ENCODE results near the gene ORAI3.

Gene ORAI3

GRCh38 chr16:30948667-30949649, at the start of gene ORAI3:
Gene ORAI3 (plus strand): TSS chr16:30949068. CDS start chr16:30949290, 222 bp downstream.
- Histone ChIP-seq H2AFZ (ENCODE audit: low read length, unreplicated experiment) (peak within 1 kb of the TSS; percentile 64), H3K79me2 (ENCODE audit: control insufficient read depth, insufficient read depth, low read length, unreplicated experiment) (peaks cover 16% of the 10 kb centered on the region), H3K27me3 (ENCODE audit: insufficient read depth, low read length) (no peaks in the 10 kb centered on the region), H3K4me3 (ENCODE audit: low read depth, low read length) (peak within 1 kb of the TSS; percentile 93), H3K27ac (ENCODE audit: low read depth, low read length) (peak within 1 kb of the TSS; percentile 71), H3K4me1 (ENCODE audit: control insufficient read depth, insufficient read depth, low read length, unreplicated experiment) (peaks cover 22% of the 10 kb centered on the region), H3K36me3 (ENCODE audit: insufficient read depth, low read length) (peaks cover 7% of the 10 kb centered on the region; the same call in 1 of the 2 replicates)

GRCh38 chr16:30899794-30900193, 49.1 kb upstream of the ORAI3 start:
- Histone ChIP-seq H3K27ac (ENCODE audit: low read depth, low read length) (no peak overlapping the region), H3K4me1 (ENCODE audit: control insufficient read depth, insufficient read depth, low read length, unreplicated experiment) (peaks cover 14% of the 10 kb centered on the region), H2AFZ (ENCODE audit: low read length, unreplicated experiment) (no peak overlapping the region), H3K4me3 (ENCODE audit: low read depth, low read length) (no peak overlapping the region), H3K36me3 (ENCODE audit: insufficient read depth, low read length) (no peaks in the 10 kb centered on the region), H3K27me3 (ENCODE audit: insufficient read depth, low read length) (no peaks in the 10 kb centered on the region), H3K79me2 (ENCODE audit: control insufficient read depth, insufficient read depth, low read length, unreplicated experiment) (no peaks in the 10 kb centered on the region)

- peaks cover 7% of the 10 kb centered on the region for H3K4me1 ChIP-seq (ENCODE audit: control insufficient read depth, insufficient read depth, low read length, unreplicated experiment)
- no peak overlapping the region for H3K4me3 ChIP-seq (ENCODE audit: low read depth, low read length)
- H3K27ac ChIP-seq (ENCODE audit: low read depth, low read length), result no peak overlapping the region
- H3K27me3 ChIP-seq (ENCODE audit: insufficient read depth, low read length), result no peaks in the 10 kb centered on the region
- H3K79me2 ChIP-seq (ENCODE audit: control insufficient read depth, insufficient read depth, low read length, unreplicated experiment), result no peaks in the 10 kb centered on the region
- no peaks in the 10 kb centered on the region for H3K36me3 ChIP-seq (ENCODE audit: insufficient read depth, low read length)
- H2AFZ ChIP-seq (ENCODE audit: low read length, unreplicated experiment), result no peak overlapping the region
Observed at GRCh38 chr16:30900588-30900987, 48.3 kb upstream of the ORAI3 start.

- Histone ChIP-seq H3K4me1 (ENCODE audit: control insufficient read depth, insufficient read depth, low read length, unreplicated experiment) (no peaks in the 10 kb centered on the region), H3K79me2 (ENCODE audit: control insufficient read depth, insufficient read depth, low read length, unreplicated experiment) (no peaks in the 10 kb centered on the region), H3K4me3 (ENCODE audit: low read depth, low read length) (peak overlapping the region; percentile 77), H3K27me3 (ENCODE audit: insufficient read depth, low read length) (no peaks in the 10 kb centered on the region), H3K27ac (ENCODE audit: low read depth, low read length) (no peak overlapping the region), H3K36me3 (ENCODE audit: insufficient read depth, low read length) (no peaks in the 10 kb centered on the region), H2AFZ (ENCODE audit: low read length, unreplicated experiment) (peak overlapping the region; percentile 97)
Observed at GRCh38 chr16:30901201-30902028, 47.5 kb upstream of the ORAI3 start.

GRCh38 chr16:30902029-30902972, 46.6 kb upstream of the ORAI3 start:
- peak overlapping the region; percentile 97 for H2AFZ ChIP-seq (ENCODE audit: low read length, unreplicated experiment)
- H3K4me1 ChIP-seq (ENCODE audit: control insufficient read depth, insufficient read depth, low read length, unreplicated experiment), result no peaks in the 10 kb centered on the region
- no peaks in the 10 kb centered on the region for H3K79me2 ChIP-seq (ENCODE audit: control insufficient read depth, insufficient read depth, low read length, unreplicated experiment)
- H3K27ac ChIP-seq (ENCODE audit: low read depth, low read length), result no peak overlapping the region
- no peaks in the 10 kb centered on the region for H3K27me3 ChIP-seq (ENCODE audit: insufficient read depth, low read length)
- peak overlapping the region; percentile 80 for H3K4me3 ChIP-seq (ENCODE audit: low read depth, low read length)
- no peaks in the 10 kb centered on the region for H3K36me3 ChIP-seq (ENCODE audit: insufficient read depth, low read length)

GRCh38 chr16:30903002-30903401, 45.9 kb upstream of the ORAI3 start:
- H3K4me1 ChIP-seq (ENCODE audit: control insufficient read depth, insufficient read depth, low read length, unreplicated experiment), result no peaks in the 10 kb centered on the region
- peak overlapping the region; percentile 48 for H2AFZ ChIP-seq (ENCODE audit: low read length, unreplicated experiment)
- H3K79me2 ChIP-seq (ENCODE audit: control insufficient read depth, insufficient read depth, low read length, unreplicated experiment), result no peaks in the 10 kb centered on the region
- H3K27ac ChIP-seq (ENCODE audit: low read depth, low read length), result no peak overlapping the region; the same call in 1 of the 2 replicates
- no peaks in the 10 kb centered on the region for H3K27me3 ChIP-seq (ENCODE audit: insufficient read depth, low read length)
- no peaks in the 10 kb centered on the region for H3K36me3 ChIP-seq (ENCODE audit: insufficient read depth, low read length)
- H3K4me3 ChIP-seq (ENCODE audit: low read depth, low read length), result peak overlapping the region; percentile 80; the same call in 1 of the 2 replicates

GRCh38 chr16:30903596-30903995, 45.3 kb upstream of the ORAI3 start:
- Histone ChIP-seq H3K27ac (ENCODE audit: low read depth, low read length) (no peak overlapping the region), H3K4me3 (ENCODE audit: low read depth, low read length) (no peak overlapping the region), H3K36me3 (ENCODE audit: insufficient read depth, low read length) (no peaks in the 10 kb centered on the region), H2AFZ (ENCODE audit: low read length, unreplicated experiment) (peak overlapping the region; percentile 3), H3K4me1 (ENCODE audit: control insufficient read depth, insufficient read depth, low read length, unreplicated experiment) (no peaks in the 10 kb centered on the region), H3K79me2 (ENCODE audit: control insufficient read depth, insufficient read depth, low read length, unreplicated experiment) (no peaks in the 10 kb centered on the region), H3K27me3 (ENCODE audit: insufficient read depth, low read length) (no peaks in the 10 kb centered on the region)

GRCh38 chr16:30904114-30904780, 44.6 kb upstream of the ORAI3 start:
- Histone ChIP-seq H3K4me1 (ENCODE audit: control insufficient read depth, insufficient read depth, low read length, unreplicated experiment) (no peaks in the 10 kb centered on the region), H3K4me3 (ENCODE audit: low read depth, low read length) (no peak overlapping the region), H3K36me3 (ENCODE audit: insufficient read depth, low read length) (no peaks in the 10 kb centered on the region), H2AFZ (ENCODE audit: low read length, unreplicated experiment) (peak overlapping the region; percentile 3), H3K27me3 (ENCODE audit: insufficient read depth, low read length) (no peaks in the 10 kb centered on the region), H3K27ac (ENCODE audit: low read depth, low read length) (no peak overlapping the region), H3K79me2 (ENCODE audit: control insufficient read depth, insufficient read depth, low read length, unreplicated experiment) (no peaks in the 10 kb centered on the region)

- H2AFZ ChIP-seq (ENCODE audit: low read length, unreplicated experiment), result no peak overlapping the region
- H3K27ac ChIP-seq (ENCODE audit: low read depth, low read length), result no peak overlapping the region
Observed at GRCh38 chr16:30907064-30907463, 41.8 kb upstream of the ORAI3 start.

More at GRCh38 chr16:30907064-30907463, 41.8 kb upstream of the ORAI3 start:
- H3K4me3 ChIP-seq (ENCODE audit: low read depth, low read length), result no peak overlapping the region
- H3K4me1 ChIP-seq (ENCODE audit: control insufficient read depth, insufficient read depth, low read length, unreplicated experiment), result no peaks in the 10 kb centered on the region
- no peaks in the 10 kb centered on the region for H3K27me3 ChIP-seq (ENCODE audit: insufficient read depth, low read length)
- H3K36me3 ChIP-seq (ENCODE audit: insufficient read depth, low read length), result no peaks in the 10 kb centered on the region
- H3K79me2 ChIP-seq (ENCODE audit: control insufficient read depth, insufficient read depth, low read length, unreplicated experiment), result no peaks in the 10 kb centered on the region

Data from ACC112 (cell line).